GM18868 (cell line): Measurements from ENCODE around the gene PAPLN.
"Not testable (repeated sequence)": the region's sequence is repeated elsewhere in the genome, so short reads cannot be mapped to it uniquely, and the experiment has no call there.

Experiments used
- ATAC-seq: cut with Tn5 transposase; IDR thresholded peaks from one replicate; pipeline ENCODE4 v1.9.1; 2021; ENCODE audit warnings: mild to moderate bottlenecking, moderate library complexity; ENCODE audit not compliant: unreplicated experiment

The PAPLN gene, protein sequence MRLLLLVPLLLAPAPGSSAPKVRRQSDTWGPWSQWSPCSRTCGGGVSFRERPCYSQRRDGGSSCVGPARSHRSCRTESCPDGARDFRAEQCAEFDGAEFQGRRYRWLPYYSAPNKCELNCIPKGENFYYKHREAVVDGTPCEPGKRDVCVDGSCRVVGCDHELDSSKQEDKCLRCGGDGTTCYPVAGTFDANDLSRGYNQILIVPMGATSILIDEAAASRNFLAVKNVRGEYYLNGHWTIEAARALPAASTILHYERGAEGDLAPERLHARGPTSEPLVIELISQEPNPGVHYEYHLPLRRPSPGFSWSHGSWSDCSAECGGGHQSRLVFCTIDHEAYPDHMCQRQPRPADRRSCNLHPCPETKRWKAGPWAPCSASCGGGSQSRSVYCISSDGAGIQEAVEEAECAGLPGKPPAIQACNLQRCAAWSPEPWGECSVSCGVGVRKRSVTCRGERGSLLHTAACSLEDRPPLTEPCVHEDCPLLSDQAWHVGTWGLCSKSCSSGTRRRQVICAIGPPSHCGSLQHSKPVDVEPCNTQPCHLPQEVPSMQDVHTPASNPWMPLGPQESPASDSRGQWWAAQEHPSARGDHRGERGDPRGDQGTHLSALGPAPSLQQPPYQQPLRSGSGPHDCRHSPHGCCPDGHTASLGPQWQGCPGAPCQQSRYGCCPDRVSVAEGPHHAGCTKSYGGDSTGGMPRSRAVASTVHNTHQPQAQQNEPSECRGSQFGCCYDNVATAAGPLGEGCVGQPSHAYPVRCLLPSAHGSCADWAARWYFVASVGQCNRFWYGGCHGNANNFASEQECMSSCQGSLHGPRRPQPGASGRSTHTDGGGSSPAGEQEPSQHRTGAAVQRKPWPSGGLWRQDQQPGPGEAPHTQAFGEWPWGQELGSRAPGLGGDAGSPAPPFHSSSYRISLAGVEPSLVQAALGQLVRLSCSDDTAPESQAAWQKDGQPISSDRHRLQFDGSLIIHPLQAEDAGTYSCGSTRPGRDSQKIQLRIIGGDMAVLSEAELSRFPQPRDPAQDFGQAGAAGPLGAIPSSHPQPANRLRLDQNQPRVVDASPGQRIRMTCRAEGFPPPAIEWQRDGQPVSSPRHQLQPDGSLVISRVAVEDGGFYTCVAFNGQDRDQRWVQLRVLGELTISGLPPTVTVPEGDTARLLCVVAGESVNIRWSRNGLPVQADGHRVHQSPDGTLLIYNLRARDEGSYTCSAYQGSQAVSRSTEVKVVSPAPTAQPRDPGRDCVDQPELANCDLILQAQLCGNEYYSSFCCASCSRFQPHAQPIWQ

DNA sequence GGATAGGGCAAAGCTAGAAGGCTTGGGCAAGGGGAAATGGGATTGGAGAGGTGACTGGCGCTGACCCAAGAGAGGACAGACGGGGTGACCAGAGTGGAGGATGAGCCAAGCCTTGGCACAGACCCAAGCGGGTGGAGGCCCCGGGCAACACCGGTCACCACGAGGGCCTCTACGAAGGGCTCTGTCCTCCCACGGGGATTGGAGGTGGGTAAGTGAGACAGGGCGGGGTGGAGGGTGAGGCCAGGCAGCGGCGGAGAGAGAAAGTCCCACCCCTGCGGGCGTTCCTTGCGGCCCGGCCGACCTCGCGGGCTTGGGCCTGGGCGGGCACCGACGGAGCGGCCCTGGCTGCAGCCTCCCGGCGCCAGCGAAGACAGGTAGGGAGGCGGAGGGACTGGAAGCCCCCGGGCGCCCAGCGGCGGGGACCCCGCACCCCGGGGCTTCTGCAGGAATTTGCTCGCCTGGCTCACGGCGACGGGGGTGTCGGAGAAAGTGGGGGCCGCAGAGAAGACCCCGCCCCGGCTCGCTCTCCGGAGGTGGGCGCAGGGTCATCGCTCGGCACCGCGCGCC is at the start of gene PAPLN:
PAPLN (plus strand) TSS at position 288 of the 567 bp plus-strand sequence. CDS start 2,273 bp downstream, outside the sequence.
- no peak for ATAC-seq

DNA sequence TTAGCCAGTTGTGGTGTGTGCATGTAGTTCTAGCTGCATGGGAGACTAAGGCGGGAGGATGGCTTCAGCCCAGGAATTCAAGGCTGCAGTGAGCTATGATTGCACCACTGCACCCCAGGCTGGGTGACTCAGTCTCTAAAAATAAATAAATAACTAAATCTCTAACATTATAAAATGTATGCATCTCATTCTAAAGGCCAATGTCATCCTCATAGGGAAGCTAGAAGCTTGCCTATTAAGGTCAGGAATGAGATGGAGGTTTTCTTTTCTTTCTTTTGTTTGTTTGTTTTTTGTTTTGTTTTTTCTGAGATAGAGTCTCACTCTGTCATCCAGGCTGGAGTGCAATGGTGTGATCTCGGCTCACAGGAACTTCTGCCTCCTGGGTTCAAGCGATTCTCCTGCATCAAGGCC is 48.8 kb upstream of the PAPLN start:
- ATAC-seq = no peak

DNA sequence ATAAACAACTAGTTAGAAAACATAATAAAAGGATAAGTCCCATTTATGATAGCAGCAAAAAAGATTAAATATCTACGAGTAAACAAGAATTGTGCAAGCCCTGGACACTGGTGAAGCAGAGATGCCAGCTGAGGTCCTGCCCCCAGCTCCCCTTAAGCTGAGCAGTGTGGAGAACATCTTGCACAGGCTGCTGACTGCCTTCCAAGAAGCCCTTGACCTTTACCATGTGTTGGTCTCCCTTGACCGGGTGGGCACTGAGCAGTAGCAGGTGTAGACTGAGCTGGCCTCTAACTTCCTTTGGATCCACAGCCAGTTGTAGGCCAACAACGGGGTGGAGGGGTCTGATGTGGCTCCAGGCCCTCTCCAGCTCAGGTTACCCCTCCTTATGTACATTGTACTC is 47.7 kb upstream of the PAPLN start:
- ATAC-seq = no peak

DNA sequence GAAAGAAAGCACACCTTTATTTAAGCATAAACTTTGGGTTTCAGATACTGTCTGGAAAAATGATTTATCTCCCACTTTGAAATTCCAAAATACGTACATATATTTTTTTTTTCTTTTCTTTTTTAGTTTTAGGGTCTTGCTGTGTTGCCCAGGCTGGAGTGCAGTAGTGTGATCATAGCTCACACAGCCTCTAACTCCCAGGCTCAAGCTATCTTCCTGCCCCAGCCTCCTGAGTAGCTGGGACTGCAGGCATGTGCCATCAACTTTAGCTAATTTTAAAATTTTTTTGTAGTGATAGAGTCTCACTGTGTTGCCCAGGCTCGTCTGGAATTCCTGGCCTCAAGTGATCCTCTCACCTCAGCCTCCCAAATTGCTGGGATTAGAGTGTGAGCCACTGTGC is 45.9 kb upstream of the PAPLN start:
- ATAC-seq = no peak

DNA sequence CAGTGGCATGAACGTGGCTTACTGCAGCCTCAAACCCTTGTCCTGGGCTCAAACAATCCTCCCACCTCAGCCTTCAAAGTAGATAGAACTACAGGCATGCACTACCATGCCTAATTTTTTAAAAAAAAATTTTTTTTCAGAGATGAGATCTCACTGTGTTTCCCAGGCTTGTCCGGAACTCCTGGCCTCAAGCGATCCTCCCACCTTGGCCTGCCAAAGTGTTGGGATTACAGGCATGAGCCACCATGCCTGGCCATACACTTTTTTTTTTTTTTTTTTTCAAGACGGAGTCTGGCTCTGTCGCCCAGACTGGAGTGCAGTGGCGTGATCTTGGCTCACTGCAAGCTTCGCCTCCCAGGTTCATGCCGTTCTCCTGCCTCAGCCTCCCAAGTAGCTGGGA is 43.0 kb upstream of the PAPLN start:
- not testable (repeated sequence) for ATAC-seq

DNA sequence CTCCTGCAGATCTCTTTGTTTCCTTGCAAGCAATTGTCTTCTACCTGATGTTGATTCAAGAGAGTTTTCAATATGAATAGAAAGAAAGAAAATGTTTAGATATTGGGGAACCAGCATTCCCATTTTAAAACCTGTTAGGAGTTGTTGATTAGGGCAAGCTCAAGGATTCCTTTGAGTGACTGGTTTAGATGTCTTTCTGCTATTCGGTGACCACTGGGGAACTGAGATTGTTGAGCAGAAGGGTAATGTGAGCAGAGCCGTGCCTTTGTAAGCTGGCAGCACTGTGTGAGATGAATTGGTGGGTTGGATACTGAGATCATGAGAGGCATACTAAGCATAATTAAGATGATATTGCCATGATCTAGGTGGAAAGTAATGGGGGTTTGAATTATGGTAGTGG is 39.1 kb upstream of the PAPLN start:
- ATAC-seq = no peak

DNA sequence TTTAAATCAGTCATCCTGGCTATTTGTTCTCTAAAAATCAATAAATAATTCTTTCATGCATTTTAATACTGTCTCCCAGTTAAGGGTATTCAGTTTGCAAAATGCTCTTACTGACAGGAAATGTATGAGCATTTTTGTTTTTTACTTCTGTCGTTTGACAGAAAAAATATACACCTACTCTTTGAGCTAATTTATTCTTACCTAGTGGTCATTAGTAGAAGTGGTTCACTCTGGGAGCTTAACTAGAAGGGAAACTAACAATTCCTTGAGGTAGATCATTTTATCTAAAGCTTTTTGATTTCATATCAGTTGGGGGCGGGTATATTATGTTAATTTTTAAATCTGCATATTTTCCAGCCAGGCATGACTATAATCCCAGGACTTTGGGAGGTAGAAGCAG is 33.8 kb upstream of the PAPLN start:
- ATAC-seq = no peak

DNA sequence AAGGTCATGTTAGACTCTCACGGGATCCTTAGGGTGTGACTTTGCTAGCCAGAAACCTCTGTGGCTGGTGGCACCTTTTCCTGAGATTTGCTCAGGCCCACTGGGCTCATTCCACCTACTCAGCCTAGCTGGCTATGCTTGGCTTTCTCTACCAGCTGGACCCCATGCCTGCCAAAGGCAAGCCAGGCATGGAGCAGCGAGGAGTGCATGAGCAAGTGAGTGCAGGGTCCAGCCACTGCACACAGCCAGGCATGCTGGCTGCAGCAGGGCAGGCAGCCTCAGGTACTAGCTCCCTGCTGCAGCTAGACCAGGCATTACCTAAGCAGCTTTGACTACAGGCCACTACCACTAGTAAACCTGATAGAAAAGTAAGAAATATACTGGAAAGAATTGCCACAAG is 29.7 kb upstream of the PAPLN start:
- ATAC-seq = no peak

DNA sequence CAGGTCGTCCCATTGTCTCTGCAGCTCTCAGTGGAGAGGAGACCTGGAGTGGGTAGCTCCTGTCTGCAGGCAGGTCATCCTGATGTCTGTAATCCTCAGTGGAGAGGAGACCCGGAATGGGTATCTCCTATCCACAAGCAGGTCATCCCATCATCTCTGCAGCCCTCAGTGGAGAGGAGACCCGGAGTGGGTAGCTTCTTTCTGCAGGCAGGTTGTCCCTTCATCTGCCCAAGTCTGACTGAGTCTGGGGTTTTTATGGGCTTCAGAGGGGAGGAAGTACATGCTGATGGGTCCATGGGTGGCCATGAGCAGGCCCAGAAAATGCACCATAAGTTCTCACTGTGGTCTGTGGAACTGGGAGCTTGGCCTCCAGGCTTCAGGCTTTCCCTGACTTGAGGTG is 28.9 kb upstream of the PAPLN start:
- ATAC-seq = no peak

DNA sequence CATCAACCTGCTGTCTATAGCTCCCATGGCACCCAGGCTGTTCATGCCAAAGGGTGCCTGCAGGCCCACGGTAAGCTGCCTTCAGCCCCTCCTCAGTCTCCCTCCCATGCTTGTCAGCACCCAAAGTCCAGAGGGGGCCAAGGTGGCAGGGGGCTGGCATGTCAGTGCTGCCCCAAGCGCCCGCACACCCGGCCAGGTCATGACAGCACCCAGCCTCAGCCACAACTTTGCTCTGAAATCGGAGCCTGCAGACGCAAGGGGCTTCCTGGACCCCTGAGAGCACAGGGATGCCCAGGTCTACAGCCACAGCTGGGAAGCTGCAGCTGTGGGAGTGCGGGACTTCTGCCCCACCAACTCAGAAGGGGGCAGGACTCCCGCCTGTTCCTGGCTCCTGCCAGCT is 28.5 kb upstream of the PAPLN start:
- no peak for ATAC-seq

DNA sequence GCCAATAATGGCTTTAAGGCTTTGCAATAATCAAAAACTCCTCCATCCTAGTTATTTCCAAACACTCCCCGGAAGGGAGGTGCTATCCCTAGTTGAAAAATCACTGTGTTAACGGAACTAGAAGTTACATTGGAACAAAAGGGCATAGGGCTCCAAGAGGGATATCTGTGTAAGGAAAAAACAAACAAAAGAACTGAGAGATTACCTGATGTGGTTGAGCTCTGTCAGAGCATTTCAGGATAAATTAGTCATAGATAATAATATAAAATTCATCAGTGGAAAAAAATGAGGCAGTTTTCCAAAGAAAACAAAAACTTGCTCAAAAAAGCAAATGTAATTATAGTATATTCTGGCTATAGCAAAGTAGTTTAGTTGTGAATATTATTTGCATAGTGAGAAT is 27.4 kb upstream of the PAPLN start:
- no peak for ATAC-seq

DNA sequence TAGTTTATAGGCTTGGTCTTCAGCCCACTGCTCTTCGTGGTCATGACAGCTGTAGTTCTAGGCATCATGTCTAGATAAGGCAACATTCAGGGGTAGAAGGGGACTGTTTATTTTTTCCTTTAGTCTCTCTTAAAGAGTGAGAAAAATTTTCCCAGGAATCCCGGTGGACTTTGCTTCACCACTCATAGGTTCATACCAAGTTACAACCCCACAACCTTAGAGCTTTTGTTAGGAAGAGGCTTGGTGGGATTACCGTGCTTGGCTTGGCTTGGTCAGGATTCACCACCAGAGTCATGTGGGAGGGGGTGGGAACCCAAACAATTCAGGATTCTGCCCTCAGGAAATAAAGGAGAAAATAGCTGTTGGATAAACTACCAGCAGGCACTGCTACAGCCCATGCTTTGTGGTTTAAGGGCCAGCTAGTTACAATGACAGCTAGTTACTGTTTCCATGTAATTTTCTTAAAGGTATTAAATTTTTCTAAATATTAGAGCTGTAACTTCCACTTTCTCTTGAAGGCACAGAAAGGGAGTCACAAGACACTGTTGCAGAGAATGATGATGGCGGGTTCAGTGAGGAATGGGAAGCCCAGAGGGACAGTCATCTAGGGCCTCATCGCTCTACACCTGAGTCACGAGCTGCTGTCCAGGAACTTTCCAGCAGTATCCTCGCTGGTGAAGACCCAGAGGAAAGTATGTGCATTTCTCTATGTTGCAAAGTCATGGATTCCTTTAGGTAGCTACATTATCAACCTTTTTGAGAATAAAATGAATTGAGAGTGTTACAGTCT is 25.9 kb upstream of the PAPLN start:
- ATAC-seq = no peak

DNA sequence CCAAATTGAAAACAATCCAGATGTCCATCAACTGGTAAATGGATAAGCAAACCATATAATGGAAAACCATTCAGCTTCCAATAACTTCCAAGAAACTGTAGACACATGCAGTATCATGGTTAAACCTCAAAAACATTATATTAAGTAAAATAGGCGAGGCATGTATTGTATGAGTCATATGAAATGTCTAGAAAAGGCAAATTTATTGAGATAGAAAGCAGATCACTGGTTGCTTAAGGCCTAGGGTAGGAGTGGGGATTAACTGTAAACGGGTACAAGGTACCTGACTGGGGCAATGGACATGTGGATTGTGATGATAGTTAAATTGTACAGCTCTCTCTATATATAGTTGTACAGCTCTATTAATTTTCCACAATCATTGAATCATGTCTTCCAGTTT is 21.3 kb upstream of the PAPLN start:
- ATAC-seq = no peak

DNA sequence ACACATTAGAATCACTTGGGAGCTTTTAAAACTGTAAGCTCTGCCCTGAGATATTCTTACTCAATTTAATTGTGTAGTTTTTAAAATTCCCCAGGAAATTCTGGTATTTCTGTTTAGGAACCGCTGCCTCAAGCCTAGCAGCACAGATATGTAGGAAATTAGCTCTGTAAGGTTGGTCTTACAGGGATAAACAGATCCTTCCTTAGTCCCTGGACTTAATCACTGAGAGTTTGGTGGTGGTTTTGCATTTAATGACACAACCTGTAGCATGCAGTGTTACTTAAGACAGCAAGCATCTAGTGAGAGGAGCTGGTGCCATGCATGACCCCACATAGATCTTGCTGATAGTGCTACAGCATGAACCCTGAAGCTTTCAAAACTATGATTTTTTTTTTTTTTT is 19.9 kb upstream of the PAPLN start:
- no peak for ATAC-seq

DNA sequence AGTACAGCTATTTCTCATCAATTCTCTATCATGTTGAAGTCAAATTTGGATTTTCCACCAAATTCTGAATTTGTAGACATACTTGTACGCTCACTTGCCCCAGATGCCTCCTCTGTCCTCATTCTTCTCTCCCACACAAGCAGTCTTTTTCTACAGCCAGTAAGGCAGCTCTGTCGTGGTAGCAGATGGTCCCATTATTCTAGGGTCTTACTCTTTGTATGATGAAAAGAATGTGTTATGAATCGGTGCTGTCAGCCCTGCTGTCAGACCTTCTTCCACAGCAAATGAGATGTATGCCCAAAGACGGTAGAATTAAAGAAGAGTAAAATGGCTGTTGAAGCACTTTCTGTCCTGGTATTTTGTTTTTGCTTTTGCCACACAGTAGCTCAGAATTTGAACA is 17.2 kb upstream of the PAPLN start:
- no peak for ATAC-seq

DNA sequence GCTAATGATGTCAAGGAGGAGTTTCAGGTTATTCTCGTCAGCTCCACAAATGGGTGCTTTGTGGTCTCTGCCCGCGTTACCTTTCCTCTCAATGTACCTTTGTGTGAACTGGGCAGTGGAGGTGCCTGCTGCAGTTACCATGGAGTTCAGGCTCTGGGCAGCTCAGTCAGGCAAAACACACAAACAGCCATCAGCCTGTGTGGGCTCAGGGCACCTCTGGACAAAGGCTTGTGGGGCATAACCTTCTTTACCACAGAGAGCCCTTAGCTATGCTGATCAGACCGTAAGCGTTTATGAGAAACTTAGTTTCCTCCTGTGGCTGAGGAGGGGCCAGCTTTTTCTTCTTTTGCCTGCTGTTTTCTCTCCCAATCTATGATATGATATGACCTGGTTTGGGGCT is 16.7 kb upstream of the PAPLN start:
- ATAC-seq = no peak

DNA sequence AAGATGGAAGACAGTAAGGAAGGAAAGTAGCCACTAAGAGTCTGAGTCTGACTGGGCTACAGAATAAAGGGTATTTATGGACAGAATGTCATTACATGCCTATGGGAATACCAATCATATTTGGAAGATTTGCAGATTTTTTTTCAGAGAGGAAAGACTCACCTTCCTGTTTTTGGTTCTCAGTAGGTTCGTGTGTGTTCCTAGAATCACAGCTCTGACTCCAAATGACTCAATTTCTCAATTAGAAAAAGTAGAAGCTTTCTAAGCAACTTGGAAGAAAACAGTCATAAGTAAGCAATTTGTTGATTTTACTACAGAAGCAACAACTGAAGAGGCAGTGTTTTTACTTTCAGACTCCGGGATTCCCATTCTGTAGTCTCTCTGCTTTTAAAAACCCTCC is 15.4 kb upstream of the PAPLN start:
- ATAC-seq = no peak

DNA sequence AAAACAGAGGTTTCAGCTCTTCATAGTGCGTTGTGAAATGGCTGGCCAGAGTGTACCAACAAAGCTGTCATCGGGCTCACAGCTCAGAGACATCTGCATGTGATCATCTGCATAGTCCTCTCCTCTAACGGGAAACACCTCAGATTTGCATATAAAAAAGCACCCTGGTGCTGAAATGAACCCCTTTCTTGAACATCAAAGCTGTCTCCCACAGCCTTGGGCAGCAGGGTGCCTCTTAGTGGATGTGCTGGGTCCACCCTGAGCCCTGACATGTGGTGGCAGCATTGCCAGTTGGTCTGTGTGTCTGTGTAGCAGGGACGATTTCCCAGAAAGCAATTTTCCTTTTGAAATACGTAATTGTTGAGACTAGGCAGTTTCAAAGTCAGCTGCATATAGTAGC is 14.3 kb upstream of the PAPLN start:
- peak; percentile 76 for ATAC-seq

DNA sequence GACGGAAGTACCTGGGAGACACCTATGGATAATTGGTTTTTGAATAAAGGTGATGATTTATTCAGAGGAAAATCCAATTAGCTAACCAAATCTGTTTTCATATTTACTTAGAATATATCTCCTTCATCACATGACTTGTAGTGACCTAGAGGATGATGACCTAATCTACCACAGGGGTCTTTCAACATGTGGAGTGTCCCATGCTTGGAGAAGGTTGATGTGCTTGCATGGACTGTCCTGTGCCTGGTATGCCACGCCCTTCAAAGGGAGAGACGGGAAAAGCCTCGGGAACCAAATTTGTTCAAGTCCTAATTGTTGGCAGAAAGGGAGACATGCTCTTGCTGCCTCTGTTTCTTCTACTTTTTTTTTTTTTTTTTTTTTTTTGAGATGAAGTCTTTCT is 11.8 kb upstream of the PAPLN start:
- ATAC-seq = no peak
